Prostate gland (tissue), 2 donors: ENCODE data around the gene EEF1AKMT1.

ENCODE experiments used
- POLR2A ChIP-seq: fragments of 450-650 bp; IDR thresholded peaks from one replicate; pipeline ENCODE4 v1.6.1; 2016; ENCODE audit warnings: antibody characterized with exemption, mild to moderate bottlenecking
- POLR2AphosphoS5 ChIP-seq: sonication (generic); formaldehyde crosslinking; IDR thresholded peaks from one replicate; pipeline ENCODE4 v1.6.1; 2017; ENCODE audit warnings: antibody characterized with exemption
- TF ChIP-seq, protein P1 (sequence below), 4 experiments: fragments of 200-600 bp in 2 of 4; fragments of 450-650 bp in 2 of 4; sonication (generic) in 2 of 4; IDR thresholded peaks; 1 replicate in 3 of 4; 2 replicates in 1 of 4; pipeline ENCODE4 v1.5.1; 2016 to 2019; ENCODE audit warnings: antibody characterized with exemption in 4 of 4, mild to moderate bottlenecking in 2 of 4, moderate library complexity in 2 of 4

DNA sequence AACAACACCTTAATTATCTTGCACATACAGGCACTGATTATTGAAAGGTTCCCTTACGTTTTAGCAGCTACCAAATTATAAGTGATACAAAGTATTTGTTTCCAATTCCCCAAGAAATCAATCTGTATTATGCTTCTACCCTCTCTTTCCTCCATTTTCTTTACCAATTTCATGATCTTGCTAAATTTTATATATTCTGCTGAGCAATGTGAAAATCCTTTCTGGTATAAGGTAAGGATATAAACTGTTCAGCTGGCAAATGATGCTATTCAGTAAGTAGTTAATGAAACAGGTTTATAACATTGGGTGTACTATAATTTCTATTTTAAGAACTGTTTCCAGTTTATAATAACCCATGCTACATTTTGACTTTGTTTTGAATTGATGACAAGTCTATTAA lies 985 bp upstream of the EEF1AKMT1 start:
- TF ChIP-seq, protein P1, sequence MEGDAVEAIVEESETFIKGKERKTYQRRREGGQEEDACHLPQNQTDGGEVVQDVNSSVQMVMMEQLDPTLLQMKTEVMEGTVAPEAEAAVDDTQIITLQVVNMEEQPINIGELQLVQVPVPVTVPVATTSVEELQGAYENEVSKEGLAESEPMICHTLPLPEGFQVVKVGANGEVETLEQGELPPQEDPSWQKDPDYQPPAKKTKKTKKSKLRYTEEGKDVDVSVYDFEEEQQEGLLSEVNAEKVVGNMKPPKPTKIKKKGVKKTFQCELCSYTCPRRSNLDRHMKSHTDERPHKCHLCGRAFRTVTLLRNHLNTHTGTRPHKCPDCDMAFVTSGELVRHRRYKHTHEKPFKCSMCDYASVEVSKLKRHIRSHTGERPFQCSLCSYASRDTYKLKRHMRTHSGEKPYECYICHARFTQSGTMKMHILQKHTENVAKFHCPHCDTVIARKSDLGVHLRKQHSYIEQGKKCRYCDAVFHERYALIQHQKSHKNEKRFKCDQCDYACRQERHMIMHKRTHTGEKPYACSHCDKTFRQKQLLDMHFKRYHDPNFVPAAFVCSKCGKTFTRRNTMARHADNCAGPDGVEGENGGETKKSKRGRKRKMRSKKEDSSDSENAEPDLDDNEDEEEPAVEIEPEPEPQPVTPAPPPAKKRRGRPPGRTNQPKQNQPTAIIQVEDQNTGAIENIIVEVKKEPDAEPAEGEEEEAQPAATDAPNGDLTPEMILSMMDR (IDR thresholded peaks at IDR 0.05) = no peak
- no peak for TF ChIP-seq POLR2AphosphoS5
- no peak for TF ChIP-seq POLR2A
